Eye (tissue), 1 donor: Measurements from ENCODE around the gene RASGRF1.
A peak's percentile ranks its signal among the peaks of the same experiment; 100 is the strongest.
"Not testable (repeated sequence)": the region's sequence is repeated elsewhere in the genome, so short reads cannot be mapped to it uniquely, and the experiment has no call there.

Source experiments
- DNase-seq: peaks from one replicate; pipeline ENCODE4 v3.0.0-alpha.2; 2015

The RASGRF1 gene

GRCh38 chr15:79006071-79006470 lies 84.5 kb downstream of the RASGRF1 start:
- DNase-seq, result no peak

GRCh38 chr15:79004336-79004735 lies 86.2 kb downstream of the RASGRF1 start:
- DNase-seq, result peak; percentile 29

- DNase-seq, result no peak
Observed at GRCh38 chr15:79003896-79004295, 86.7 kb downstream of the RASGRF1 start.

GRCh38 chr15:79003301-79003700 lies 87.3 kb downstream of the RASGRF1 start:
- DNase-seq, result no peak

- no peak for DNase-seq
Observed at GRCh38 chr15:79002581-79002980, 88.0 kb downstream of the RASGRF1 start.

- peak; percentile 37 for DNase-seq
Observed at GRCh38 chr15:78999636-79000035, 90.9 kb downstream of the RASGRF1 start.

GRCh38 chr15:78998526-78998925 lies 92.1 kb downstream of the RASGRF1 start:
- no peak for DNase-seq

GRCh38 chr15:78997981-78998499 lies 92.5 kb downstream of the RASGRF1 start:
- no peak for DNase-seq

- no peak for DNase-seq
Observed at GRCh38 chr15:78996894-78997275, 93.7 kb downstream of the RASGRF1 start.

- DNase-seq, result no peak
Observed at GRCh38 chr15:78995921-78996893, 94.4 kb downstream of the RASGRF1 start.

- DNase-seq, result not testable (repeated sequence)
Observed at GRCh38 chr15:78995161-78995560, 95.4 kb downstream of the RASGRF1 start.

GRCh38 chr15:78993931-78994530 lies 96.5 kb downstream of the RASGRF1 start:
- DNase-seq, result no peak

GRCh38 chr15:78993257-78993930 lies 97.2 kb downstream of the RASGRF1 start:
- DNase-seq, result no peak

GRCh38 chr15:78992416-78993256 lies 97.9 kb downstream of the RASGRF1 start:
- no peak for DNase-seq

GRCh38 chr15:78991879-78992278 lies 98.7 kb downstream of the RASGRF1 start:
- no peak for DNase-seq

GRCh38 chr15:78991476-78991875 lies 99.1 kb downstream of the RASGRF1 start:
- DNase-seq, result no peak

GRCh38 chr15:78990278-78990677 lies 100.3 kb downstream of the RASGRF1 start:
- no peak for DNase-seq

- no peak for DNase-seq
Observed at GRCh38 chr15:78989701-78990240, 100.8 kb downstream of the RASGRF1 start.

GRCh38 chr15:78988361-78988911 lies 102.1 kb downstream of the RASGRF1 start:
- DNase-seq, result peak; percentile 48

- no peak for DNase-seq
Observed at GRCh38 chr15:78987556-78988360, 102.8 kb downstream of the RASGRF1 start.
